C4-2B (cell line): ENCODE measurements around the gene TXNDC11.

Source experiments
- CTCF ChIP-seq: fragments of 450-650 bp; conservative IDR thresholded peaks from 2 replicates; pipeline ENCODE4 v1.5.1; 2017; ENCODE audit warnings: mild to moderate bottlenecking
- ZFX ChIP-seq: fragments of 450-650 bp; IDR thresholded peaks from 2 replicates; pipeline ENCODE4 v1.6.1; 2017

- TF ChIP-seq CTCF (no peak), ZFX (no peak)
These were observed 103.6 kb downstream of the TXNDC11 start for GRCh38 chr16:11639008-11639562.
